Activated naive CD4-positive, alpha-beta T cell treated with anti-CD3 and anti-CD28 coated beads, Interleukin-2, amount 50 U/mL, for 72 hours (primary cell): ENCODE measurements around the gene ADAD1. TPM values are rescaled to one million over a fixed set of nuclear protein-coding genes. Genes with fewer than 3 reads are reported as not detected.
"Not testable (repeated sequence)": the region's sequence is repeated elsewhere in the genome, so short reads cannot be mapped to it uniquely, and the experiment has no call there.

Experiments
- ATAC-seq, 2 donors: fragments of 150-1000 bp; cut with Tn5 transposase; 2 replicates each; pipeline ENCODE4 v1.10.0; 2021; ENCODE audit warnings: mild to moderate bottlenecking in 2 of 2, moderate library complexity in 2 of 2
- DNase-seq, 2 donors: peaks; one replicate each; pipeline ENCODE4 v3.0.0; 2021 to 2022; ENCODE audit warnings: low spot score in 2 of 2
- H3K27ac Mint-ChIP-seq, 2 donors: one replicate each; pipeline ENCODE4 v1.8.0; 2022; ENCODE audit warnings: mild to moderate bottlenecking in 2 of 2, mixed read lengths in 2 of 2
- H3K36me3 Mint-ChIP-seq, 2 donors: one replicate each; pipeline ENCODE4 v1.8.0; 2022; ENCODE audit warnings: mixed read lengths in 2 of 2
- H3K9me3 Mint-ChIP-seq, 2 donors: one replicate each; pipeline ENCODE4 v1.8.0; 2022; ENCODE audit warnings: mixed read lengths in 2 of 2
- total RNA-seq, 2 donors: library from RNA; stranded (reverse); gene quantifications; one replicate each; pipeline ENCODE4 v1.2.3, GENCODE V29; 2022

Gene ADAD1
- total RNA-seq: not detected

- no peak within 1 kb of the TSS for H3K27ac Mint-ChIP-seq
- ATAC-seq (no peak), DNase-seq (no peak)
- peaks cover 0 to 5% of the 10 kb centered on the region in 2 donors for H3K36me3 Mint-ChIP-seq
- H3K9me3 Mint-ChIP-seq: no peaks in the 10 kb centered on the region
These were observed at the start of gene ADAD1 for GRCh38 chr4:122378711-122379110. ADAD1 (plus strand) TSS chr4:122379011; CDS start chr4:122380070, 1,059 bp downstream.

GRCh38 chr4:122329876-122330565 lies 48.8 kb upstream of the ADAD1 start:
- Mint-ChIP-seq H3K9me3 (no peaks in the 10 kb centered on the region), H3K27ac (no peak overlapping the region), H3K36me3 (peaks cover 5 to 11% of the 10 kb centered on the region in 2 donors)
- DNase-seq (no peak), ATAC-seq (no peak)

- Mint-ChIP-seq H3K27ac (no peak overlapping the region), H3K9me3 (no peaks in the 10 kb centered on the region), H3K36me3 (peaks cover 5 to 14% of the 10 kb centered on the region in 2 donors)
- ATAC-seq: no peak
- DNase-seq: no peak
These were observed 47.6 kb upstream of the ADAD1 start for GRCh38 chr4:122331195-122331594.

GRCh38 chr4:122334828-122335227 lies 44.0 kb upstream of the ADAD1 start:
- ATAC-seq (peak in 1 of 2 donors; percentile 30), DNase-seq (no peak)
- no peak overlapping the region for H3K27ac Mint-ChIP-seq
- H3K36me3 Mint-ChIP-seq: peaks cover 3 to 14% of the 10 kb centered on the region in 2 donors
- H3K9me3 Mint-ChIP-seq: no peaks in the 10 kb centered on the region

GRCh38 chr4:122341886-122342285 lies 36.9 kb upstream of the ADAD1 start:
- ATAC-seq (no peak), DNase-seq (no peak)
- H3K27ac Mint-ChIP-seq: no peak overlapping the region
- H3K36me3 Mint-ChIP-seq: peaks cover 0 to 6% of the 10 kb centered on the region in 2 donors
- H3K9me3 Mint-ChIP-seq: no peaks in the 10 kb centered on the region

- no peaks in the 10 kb centered on the region for H3K9me3 Mint-ChIP-seq
- no peak for ATAC-seq
- no peak overlapping the region for H3K27ac Mint-ChIP-seq
- peaks cover 5 to 12% of the 10 kb centered on the region in 2 donors for H3K36me3 Mint-ChIP-seq
- DNase-seq: no peak
These were observed 32.8 kb upstream of the ADAD1 start for GRCh38 chr4:122346036-122346435.

GRCh38 chr4:122346503-122346902 lies 32.3 kb upstream of the ADAD1 start:
- Mint-ChIP-seq H3K27ac (no peak overlapping the region), H3K36me3 (peaks cover 6 to 12% of the 10 kb centered on the region in 2 donors), H3K9me3 (no peaks in the 10 kb centered on the region)
- ATAC-seq (no peak), DNase-seq (no peak)

GRCh38 chr4:122356317-122356808 lies 22.4 kb upstream of the ADAD1 start:
- DNase-seq (no peak), ATAC-seq (no peak)
- H3K27ac Mint-ChIP-seq: no peak overlapping the region
- no peaks in the 10 kb centered on the region for H3K9me3 Mint-ChIP-seq
- peaks cover 0 to 7% of the 10 kb centered on the region in 2 donors for H3K36me3 Mint-ChIP-seq

- Mint-ChIP-seq H3K36me3 (peaks cover 5 to 6% of the 10 kb centered on the region in 2 donors), H3K27ac (no peak overlapping the region), H3K9me3 (peaks cover 0 to under 1% of the 10 kb centered on the region in 2 donors)
- DNase-seq: no peak
- no peak for ATAC-seq
These were observed 18.1 kb upstream of the ADAD1 start for GRCh38 chr4:122360754-122361153.

- no peak overlapping the region for H3K27ac Mint-ChIP-seq
- H3K9me3 Mint-ChIP-seq: peaks cover 18 to 24% of the 10 kb centered on the region in 2 donors
- no peak for ATAC-seq
- peaks cover 25 to 33% of the 10 kb centered on the region in 2 donors for H3K36me3 Mint-ChIP-seq
- no peak for DNase-seq
These were observed 14.0 kb upstream of the ADAD1 start for GRCh38 chr4:122364700-122365404.

GRCh38 chr4:122368786-122369185 lies 10.0 kb upstream of the ADAD1 start:
- Mint-ChIP-seq H3K36me3 (peaks cover 25 to 30% of the 10 kb centered on the region in 2 donors), H3K9me3 (peaks cover 18 to 24% of the 10 kb centered on the region in 2 donors)
- not testable (repeated sequence) for H3K27ac Mint-ChIP-seq, ATAC-seq, DNase-seq

GRCh38 chr4:122377352-122377751 lies 1.5 kb upstream of the ADAD1 start:
- Mint-ChIP-seq H3K9me3 (no peaks in the 10 kb centered on the region), H3K27ac (no peak overlapping the region), H3K36me3 (peaks cover 0 to 5% of the 10 kb centered on the region in 2 donors)
- ATAC-seq: no peak
- no peak for DNase-seq

GRCh38 chr4:122379239-122379638 lies 428 bp downstream of the ADAD1 start:
- DNase-seq (no peak), ATAC-seq (no peak)
- H3K9me3 Mint-ChIP-seq: no peaks in the 10 kb centered on the region
- peaks cover 0 to 5% of the 10 kb centered on the region in 2 donors for H3K36me3 Mint-ChIP-seq
- no peak overlapping the region for H3K27ac Mint-ChIP-seq

- no peak overlapping the region for H3K27ac Mint-ChIP-seq
- DNase-seq: no peak
These were observed 4.5 kb downstream of the ADAD1 start for GRCh38 chr4:122383341-122383740.

GRCh38 chr4:122384245-122384644 lies 5.4 kb downstream of the ADAD1 start:
- ATAC-seq (no peak), DNase-seq (no peak)
- H3K36me3 Mint-ChIP-seq: peaks cover 14 to 22% of the 10 kb centered on the region in 2 donors
- no peak overlapping the region for H3K27ac Mint-ChIP-seq
- H3K9me3 Mint-ChIP-seq: peaks cover 16 to 19% of the 10 kb centered on the region in 2 donors

More at GRCh38 chr4:122383341-122383740, 4.5 kb downstream of the ADAD1 start:
- peaks cover 7 to 10% of the 10 kb centered on the region in 2 donors for H3K9me3 Mint-ChIP-seq
- ATAC-seq: no peak
- peaks cover 10 to 13% of the 10 kb centered on the region in 2 donors for H3K36me3 Mint-ChIP-seq

- H3K36me3 Mint-ChIP-seq: peaks cover 16 to 28% of the 10 kb centered on the region in 2 donors
- H3K9me3 Mint-ChIP-seq: peaks cover 10 to 15% of the 10 kb centered on the region in 2 donors
- no peak for DNase-seq
- no peak for ATAC-seq
- H3K27ac Mint-ChIP-seq: no peak overlapping the region
These were observed 14.5 kb downstream of the ADAD1 start for GRCh38 chr4:122393276-122393675.

- DNase-seq (no peak), ATAC-seq (no peak)
- H3K36me3 Mint-ChIP-seq: peaks cover 0 to 18% of the 10 kb centered on the region in 2 donors
- no peaks in the 10 kb centered on the region for H3K9me3 Mint-ChIP-seq
- no peak overlapping the region for H3K27ac Mint-ChIP-seq
These were observed 25.1 kb downstream of the ADAD1 start for GRCh38 chr4:122403861-122404260.
